Gastrocnemius medialis (tissue), 4 donors: ENCODE measurements around the gene XPO4.
"Not testable (repeated sequence)": the region's sequence is repeated elsewhere in the genome, so short reads cannot be mapped to it uniquely, and the experiment has no call there.

ENCODE experiments used
- CTCF ChIP-seq, 5 experiments: fragments of 450-650 bp in 3 of 5; fragments of 200-600 bp in 2 of 5; sonication (generic) in 2 of 5; IDR thresholded peaks in 4 of 5; conservative IDR thresholded peaks in 1 of 5; 1 replicate in 4 of 5; 2 replicates in 1 of 5; pipeline ENCODE4 v1.5.1; 2016 to 2019; ENCODE audit warnings: antibody characterized with exemption in 5 of 5, mild to moderate bottlenecking in 3 of 5, moderate library complexity in 3 of 5
- POLR2A ChIP-seq, 2 donors: fragments of 450-650 bp; IDR thresholded peaks; one replicate each; pipeline ENCODE4 v1.6.1; 2017; ENCODE audit warnings: antibody characterized with exemption in 2 of 2, mild to moderate bottlenecking in 2 of 2, moderate library complexity in 2 of 2

- TF ChIP-seq CTCF (IDR thresholded peaks at IDR 0.05 in 4 of 5, conservative IDR thresholded peaks at IDR 0.05 in 1 of 5); POLR2A (IDR thresholded peaks at IDR 0.05): not testable (repeated sequence)
Observed at GRCh38 chr13:20925395-20925790, 22.8 kb upstream of the XPO4 start.
